GM18868 (cell line): Measurements from ENCODE around the gene CDC34.

ENCODE experiments used
- ATAC-seq: cut with Tn5 transposase; IDR thresholded peaks from one replicate; pipeline ENCODE4 v1.9.1; 2021; ENCODE audit warnings: mild to moderate bottlenecking, moderate library complexity; ENCODE audit not compliant: unreplicated experiment

The CDC34 gene, protein sequence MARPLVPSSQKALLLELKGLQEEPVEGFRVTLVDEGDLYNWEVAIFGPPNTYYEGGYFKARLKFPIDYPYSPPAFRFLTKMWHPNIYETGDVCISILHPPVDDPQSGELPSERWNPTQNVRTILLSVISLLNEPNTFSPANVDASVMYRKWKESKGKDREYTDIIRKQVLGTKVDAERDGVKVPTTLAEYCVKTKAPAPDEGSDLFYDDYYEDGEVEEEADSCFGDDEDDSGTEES

GRCh38 chr19:531753-532560 lies at the start of gene CDC34:
TSS of gene CDC34 (plus strand) at chr19:531760. CDS start at chr19:531932, 172 bp downstream.
- no peak for ATAC-seq

- no peak for ATAC-seq
Observed at GRCh38 chr19:482186-483041, 49.1 kb upstream of the CDC34 start.

- ATAC-seq = no peak
Observed at GRCh38 chr19:483332-484072, 48.1 kb upstream of the CDC34 start.

GRCh38 chr19:484494-484893 lies 47.1 kb upstream of the CDC34 start:
- ATAC-seq = no peak

DNA sequence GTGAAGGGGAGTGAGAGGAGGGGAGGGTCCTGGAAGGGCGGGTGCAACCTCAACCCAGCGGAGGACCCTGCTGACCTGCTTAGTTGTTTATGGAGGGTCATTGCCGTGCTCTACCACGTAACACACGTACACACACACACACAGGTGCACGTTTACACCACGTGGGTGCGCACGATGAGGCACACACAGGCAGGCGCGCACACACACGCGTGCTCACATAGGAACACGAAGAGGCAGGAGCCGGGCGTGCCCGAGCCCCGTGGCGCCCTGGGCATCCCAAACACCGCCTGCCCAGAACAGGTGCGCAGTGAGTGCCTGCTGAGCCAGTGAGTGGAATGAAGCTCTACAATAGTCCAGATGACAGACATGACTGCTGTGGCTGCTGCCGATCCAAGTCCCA lies 46.5 kb upstream of the CDC34 start:
- ATAC-seq = no peak

DNA sequence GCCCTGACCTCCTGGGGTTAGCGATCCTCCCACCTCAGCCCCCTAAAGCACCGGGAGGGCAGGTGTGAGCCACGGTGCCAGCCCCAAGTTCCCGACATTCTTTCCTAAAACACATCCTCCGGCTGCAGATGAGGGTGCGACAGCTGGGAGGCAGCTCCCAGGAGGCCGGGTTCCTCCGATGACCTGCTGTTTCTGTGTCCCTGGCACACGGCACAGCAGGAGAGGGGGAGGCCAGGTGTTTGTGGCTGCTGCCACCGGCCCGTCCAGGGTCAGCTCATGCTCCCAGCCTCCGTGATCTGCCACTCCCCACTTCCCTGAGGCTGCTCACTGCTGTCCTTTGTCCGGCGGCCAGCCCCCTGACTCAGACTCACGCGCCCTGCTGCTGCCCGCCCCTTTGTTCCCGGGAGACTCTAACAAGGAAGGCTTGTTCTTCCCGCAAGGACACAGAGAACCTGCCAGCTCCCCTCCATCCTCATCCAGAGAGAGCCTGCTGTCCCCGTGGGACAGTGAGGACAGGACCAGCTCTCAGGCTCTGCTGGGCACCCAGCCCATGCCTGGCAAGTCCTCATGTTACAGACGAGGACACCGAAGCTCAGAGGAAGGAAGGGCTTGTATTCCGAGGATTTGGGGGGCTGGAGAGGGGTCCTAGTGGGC lies 45.9 kb upstream of the CDC34 start:
- ATAC-seq = no peak

GRCh38 chr19:488505-489417 lies 42.8 kb upstream of the CDC34 start:
- peak; percentile 59 for ATAC-seq

DNA sequence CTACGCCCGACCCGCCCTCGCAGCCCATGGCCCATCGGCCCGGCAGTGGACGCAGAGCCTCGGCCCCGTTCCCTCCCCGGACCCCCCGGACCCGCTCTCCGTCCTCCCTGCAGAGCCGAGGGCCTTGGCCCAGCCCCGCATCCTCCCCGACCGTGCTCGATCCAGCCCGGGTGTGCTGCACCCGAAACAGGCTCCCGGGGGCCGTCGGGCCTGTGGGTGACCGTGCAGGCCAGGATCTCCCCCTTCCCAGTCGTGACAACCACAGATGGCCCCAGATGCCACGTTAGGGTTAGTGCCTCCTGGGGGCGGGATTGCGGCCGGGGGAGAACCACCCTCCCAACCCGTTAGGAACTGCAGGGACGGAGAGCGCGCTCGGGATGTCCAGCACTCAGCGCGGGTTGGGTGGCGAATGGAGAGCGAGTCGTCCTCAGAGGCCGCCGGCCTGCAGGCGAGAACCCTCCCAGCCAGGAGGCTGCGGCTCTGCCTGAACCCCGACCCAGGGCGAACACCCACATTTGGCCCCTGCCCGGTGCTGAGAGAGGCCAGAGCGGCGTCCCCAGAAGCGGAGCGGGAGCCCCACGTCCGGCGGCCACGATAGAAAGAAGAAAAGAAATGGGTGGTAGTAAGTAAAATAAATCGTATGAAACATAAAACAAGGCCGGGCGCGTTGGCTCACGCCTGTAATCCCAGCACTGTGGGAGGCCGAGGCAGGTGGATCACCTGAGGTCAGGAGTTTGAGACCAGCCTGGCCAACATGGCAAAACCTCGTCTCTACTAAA lies 42.0 kb upstream of the CDC34 start:
- no peak for ATAC-seq

DNA sequence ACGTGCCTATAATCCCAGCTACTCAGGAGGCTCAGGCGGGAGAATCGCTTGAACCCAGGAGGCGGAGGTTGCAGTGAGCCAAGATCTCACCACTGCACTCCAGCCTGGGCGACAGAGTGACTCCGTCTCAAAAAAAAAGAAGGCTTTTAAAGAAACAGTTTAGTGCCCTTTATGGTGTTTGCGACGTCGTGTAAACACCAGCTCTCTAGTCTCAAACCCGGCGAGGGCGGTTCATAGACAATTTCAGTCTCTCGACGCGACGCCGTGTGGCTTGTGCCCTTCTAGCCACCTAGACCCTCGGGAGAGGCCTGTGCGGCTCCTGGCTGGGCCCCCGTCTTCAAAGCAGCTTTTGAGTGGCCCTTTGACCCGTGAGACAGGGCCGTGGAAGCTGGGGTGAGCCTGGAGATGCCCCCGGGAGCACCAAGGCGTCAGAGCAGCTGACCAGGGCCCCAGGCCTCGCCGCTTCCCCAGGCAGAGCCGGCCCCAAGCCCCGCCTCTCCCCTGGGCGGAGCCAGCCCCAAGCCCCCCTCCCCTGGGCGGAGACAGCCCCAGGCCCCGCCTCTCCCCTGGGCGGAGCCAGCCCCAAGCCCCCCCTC lies 40.3 kb upstream of the CDC34 start:
- no peak for ATAC-seq

- ATAC-seq = no peak
Observed at GRCh38 chr19:492091-492531, 39.4 kb upstream of the CDC34 start.

GRCh38 chr19:493391-494170 lies 38.0 kb upstream of the CDC34 start:
- no peak for ATAC-seq

DNA sequence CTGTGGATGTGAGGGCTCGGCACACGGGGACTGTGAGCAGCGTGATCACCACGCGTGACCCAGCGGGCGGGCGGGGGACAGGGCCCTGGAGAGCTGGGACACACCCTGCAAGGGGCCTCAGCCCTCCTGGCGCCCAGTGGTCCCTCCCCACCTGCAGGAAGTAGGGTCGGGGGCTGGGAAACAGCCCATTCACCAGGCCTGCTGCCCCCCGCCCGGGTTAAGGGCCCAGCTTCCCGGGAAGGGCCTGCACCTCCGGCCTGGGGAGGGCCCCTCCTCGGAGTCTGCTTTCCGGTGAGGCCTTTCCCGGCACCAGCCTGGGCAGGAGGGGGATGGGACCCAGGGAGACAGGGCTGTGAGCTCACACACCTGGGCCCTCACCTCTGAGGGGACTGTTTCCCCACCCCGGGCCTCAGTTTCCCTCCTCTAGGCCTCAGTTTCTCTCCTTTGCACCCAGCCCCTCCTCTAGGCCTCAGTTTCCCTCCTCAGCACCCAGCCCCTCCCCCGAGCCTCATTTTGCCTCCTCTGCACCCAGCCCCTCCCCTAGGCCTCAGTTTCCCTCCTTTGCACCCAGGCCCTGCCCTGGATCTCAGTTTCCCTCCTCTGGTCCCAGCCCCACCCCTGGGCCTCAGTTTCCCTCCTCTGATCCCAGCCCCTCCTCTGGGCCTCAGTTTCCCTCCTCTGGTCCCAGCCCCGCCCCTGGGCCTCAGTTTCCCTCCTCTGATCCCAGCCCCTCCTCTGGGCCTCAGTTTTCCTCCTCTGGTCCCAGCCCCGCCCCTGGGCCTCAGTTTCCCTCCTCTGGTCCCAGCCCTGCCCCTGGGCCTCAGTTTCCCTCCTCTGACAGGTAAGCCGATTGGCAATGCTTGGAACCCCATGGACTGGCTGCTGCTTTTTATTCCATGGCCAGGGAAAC lies 37.1 kb upstream of the CDC34 start:
- ATAC-seq = no peak

- no peak for ATAC-seq
Observed at GRCh38 chr19:495081-495401, 36.5 kb upstream of the CDC34 start.

- no peak for ATAC-seq
Observed at GRCh38 chr19:495402-496111, 36.0 kb upstream of the CDC34 start.

GRCh38 chr19:496112-496665 lies 35.4 kb upstream of the CDC34 start, which contains the start of gene MADCAM1:
TSS of gene MADCAM1 (plus strand) at chr19:496486. CDS start at chr19:496500, 14 bp downstream.
- ATAC-seq = no peak
